Endothelial cell of umbilical vein (primary cell): Measurements from ENCODE around the gene ABCB9. TPM values are rescaled to one million over a fixed set of nuclear protein-coding genes. Genes with fewer than 3 reads are reported as not detected.
"Not testable (repeated sequence)": the region's sequence is repeated elsewhere in the genome, so short reads cannot be mapped to it uniquely, and the experiment has no call there.

Experiments used
- Bru-seq: library from RNA; stranded (reverse); fragments of 400-500 nt; gene quantifications from one replicate; lab custom pipeline; 2021; lab: Mats Ljungman, UMichigan
- BruChase-seq, 2 experiments: library from RNA; stranded (reverse); fragments of 400-500 nt; gene quantifications; one replicate each; lab custom pipeline; 2021; lab: Mats Ljungman, UMichigan
- BruUV-seq: library from RNA; stranded (reverse); fragments of 400-500 nt; replicated peaks from 2 replicates; lab custom pipeline; 2021; lab: Mats Ljungman, UMichigan
- CTCF ChIA-PET: fragments of 300-600, 350-600 bp; sonication (Branson Sonifier 250); formaldehyde crosslinking; loops from one replicate; lab custom pipeline; 2021; ENCODE audit warnings: antibody characterized with exemption, inconsistent platforms; lab: Charles Lee
- POLR2A ChIA-PET: fragments of 300-600, 350-600 bp; sonication (Branson Sonifier 250); formaldehyde crosslinking; loops from one replicate; lab custom pipeline; 2021; ENCODE audit warnings: antibody characterized with exemption, inconsistent platforms; lab: Charles Lee
- DNase-seq: peaks from one replicate; pipeline ENCODE4 v3.0.0-alpha.2; 2011; ENCODE audit warnings: low read depth, low spot score
- FAIRE-seq: peaks from 2 replicates; lab custom pipeline; 2011; peaks lifted over from hg19 to GRCh38; lab: Jason Lieb, UNC
- H2AFZ ChIP-seq: 2 replicates; pipeline ENCODE4 v1.6.0; 2012; ENCODE audit warnings: low read depth, low read length, control low read depth, inconsistent platforms
- H3K27ac ChIP-seq: 2 replicates; pipeline ENCODE4 v1.5.1; 2011; ENCODE audit warnings: low read depth, mild to moderate bottlenecking, control low read depth, low read length, moderate library complexity; ENCODE audit not compliant: insufficient read depth
- H3K27me3 ChIP-seq, 2 experiments: 2 replicates each; pipeline versions ENCODE4 v1.6.0 to v1.6.1; 2011; ENCODE audit warnings: low read length in 2 of 2, mixed read lengths in 1 of 2; ENCODE audit not compliant: control insufficient read depth in 2 of 2, insufficient read depth in 2 of 2
- H3K36me3 ChIP-seq, 2 experiments: 2 replicates in 1 of 2; 3 replicates in 1 of 2; pipeline ENCODE4 v1.5.1; 2011; ENCODE audit warnings: low read length in 2 of 2, mild to moderate bottlenecking in 1 of 2, moderate library complexity in 1 of 2; ENCODE audit not compliant: control insufficient read depth in 2 of 2, insufficient read depth in 2 of 2; ENCODE audit errors: extremely low read depth in 1 of 2
- H3K4me1 ChIP-seq: 3 replicates; pipeline ENCODE4 v1.5.1; 2011; ENCODE audit warnings: mild to moderate bottlenecking, low read length; ENCODE audit not compliant: control insufficient read depth, insufficient read depth; ENCODE audit errors: extremely low read depth
- H3K4me2 ChIP-seq: 2 replicates; pipeline ENCODE4 v1.6.1; 2011; ENCODE audit warnings: low read length, control low read depth, mixed read lengths; ENCODE audit not compliant: insufficient read depth
- H3K4me3 ChIP-seq, 3 experiments: fragments of 200-600 bp in 1 of 3; sonication (generic), shearing (Covaris generic) in 1 of 3; replicated peaks in 1 of 3; 2 replicates each; pipeline ENCODE4 v1.5.1; 2011 to 2016; ENCODE audit warnings: control low read depth in 3 of 3, low read length in 3 of 3, mild to moderate bottlenecking in 2 of 3, inconsistent platforms in 1 of 3, low read depth in 1 of 3, moderate library complexity in 1 of 3; ENCODE audit not compliant: insufficient read depth in 1 of 3
- H3K79me2 ChIP-seq: 2 replicates; pipeline ENCODE4 v1.6.0; 2012; ENCODE audit warnings: low read length, inconsistent platforms; ENCODE audit not compliant: control insufficient read depth, insufficient read depth
- H3K9ac ChIP-seq: replicated peaks from 2 replicates; pipeline ENCODE3; 2011; ENCODE audit warnings: low read length, control low read depth; ENCODE audit not compliant: insufficient read depth; ENCODE audit errors: extremely low read depth
- H3K9me1 ChIP-seq: replicated peaks from 3 replicates; pipeline ENCODE4 v1.6.0; 2011; ENCODE audit warnings: mild to moderate bottlenecking, low read length; ENCODE audit not compliant: control insufficient read depth, insufficient read depth; ENCODE audit errors: extremely low read depth
- H3K9me3 ChIP-seq: replicated peaks from 2 replicates; pipeline ENCODE4 v1.5.1; 2012; ENCODE audit warnings: low read length, inconsistent platforms; ENCODE audit not compliant: control insufficient read depth, insufficient read depth
- H4K20me1 ChIP-seq: replicated peaks from 2 replicates; pipeline ENCODE3; 2011; ENCODE audit warnings: mild to moderate bottlenecking, low read length; ENCODE audit not compliant: control insufficient read depth, insufficient read depth; ENCODE audit errors: extremely low read depth
- FOS ChIP-seq: IDR thresholded peaks from 2 replicates; pipeline ENCODE4 v1.6.1; 2011; ENCODE audit warnings: mild to moderate bottlenecking, low read length, moderate library complexity, borderline replicate concordance; ENCODE audit not compliant: insufficient read depth
- POLR2A ChIP-seq: IDR thresholded peaks from 2 replicates; pipeline ENCODE4 v1.6.1; 2012; ENCODE audit warnings: low read depth, mild to moderate bottlenecking, control low read depth, low read length
- POLR2AphosphoS5 ChIP-seq: IDR thresholded peaks from 2 replicates; pipeline ENCODE4 v1.6.1; 2012; ENCODE audit warnings: low read depth, mild to moderate bottlenecking, control low read depth, low read length, moderate library complexity; ENCODE audit not compliant: insufficient read depth
- dilution Hi-C: fragments of 300-500 bp; cut with MboI; formaldehyde crosslinking; loops from one replicate; pipeline ENCODE4 v1.15.0; 2019; ENCODE audit warnings: low sequenced_read_pairs; ENCODE audit not compliant: extremely low pct_ligation_motif_present
- intact Hi-C: fragments of 100-400 bp; cut with micrococcal nuclease; formaldehyde crosslinking; loops from one replicate; pipeline ENCODE4 v1.10.0; 2022
- long read RNA-seq: library from polyadenylated mRNA; stranded (forward); transcript quantifications from one replicate; pipeline ENCODE4 v2.0.0, GENCODE V29; 2021
- polyA minus RNA-seq, 3 experiments: library from RNA; depleted of rRNA, polyadenylated mRNA; stranded (reverse); fragments of >200 nt; gene quantifications; 1 replicate in 1 of 3; 2 replicates in 2 of 3; pipeline ENCODE4 v1.2.3, GENCODE V29; 2011
- polyA plus RNA-seq, 4 experiments: library from polyadenylated mRNA; depleted of rRNA in 3 of 4; stranded (reverse) in 3 of 4; unstranded in 1 of 4; fragments of >200 nt; gene quantifications; 2 replicates each; pipeline versions ENCODE4 v1.2.1 to v1.2.3, GENCODE V29; 2011 to 2012; ENCODE audit warnings: missing spikeins in 1 of 4
- total RNA-seq: library from RNA; stranded (reverse); gene quantifications from 2 replicates; pipeline ENCODE4 v1.2.3, GENCODE V29; 2021

Gene ABCB9
- 12.0 and 16.9 TPM in 2 replicates for total RNA-seq
- polyA plus RNA-seq, result 11.7 and 14.9 TPM in 2 replicates
- 6.0 and 7.2 TPM in 2 replicates for polyA plus RNA-seq (2011; cell fraction: cytosol; rRNA removed)
- 17.7 and 19.0 TPM in 2 replicates for polyA plus RNA-seq (2011; cell fraction: nucleus; rRNA removed)
- polyA plus RNA-seq (2012), result 5.9 and 7.8 TPM in 2 replicates
- 20.0 and 29.5 TPM in 2 replicates for polyA minus RNA-seq
- polyA minus RNA-seq (2011; cell fraction: cytosol; rRNA and poly(A)+ RNA removed), result 5.3 TPM
- polyA minus RNA-seq (2011; cell fraction: nucleus; rRNA and poly(A)+ RNA removed), result 16.0 and 19.1 TPM in 2 replicates
- percentile 46 among the genes with signal in this experiment for Bru-seq, nascent RNA
- percentile 48 among the genes with signal in this experiment for BruChase-seq, experiment 1, labeled RNA remaining after a 6-hour chase
- percentile 49 among the genes with signal in this experiment for BruChase-seq, experiment 2, labeled RNA remaining after a 2-hour chase
- long read RNA-seq, transcript ABCB9-201 (12 exons, 3,517 nt), result major isoform, 5 of 12 reads
- long read RNA-seq, partial matches to known transcripts, result 1 of 12 reads
- long read RNA-seq, other reads (novel, unspliced or antisense), result 6 of 12 reads

DNA sequence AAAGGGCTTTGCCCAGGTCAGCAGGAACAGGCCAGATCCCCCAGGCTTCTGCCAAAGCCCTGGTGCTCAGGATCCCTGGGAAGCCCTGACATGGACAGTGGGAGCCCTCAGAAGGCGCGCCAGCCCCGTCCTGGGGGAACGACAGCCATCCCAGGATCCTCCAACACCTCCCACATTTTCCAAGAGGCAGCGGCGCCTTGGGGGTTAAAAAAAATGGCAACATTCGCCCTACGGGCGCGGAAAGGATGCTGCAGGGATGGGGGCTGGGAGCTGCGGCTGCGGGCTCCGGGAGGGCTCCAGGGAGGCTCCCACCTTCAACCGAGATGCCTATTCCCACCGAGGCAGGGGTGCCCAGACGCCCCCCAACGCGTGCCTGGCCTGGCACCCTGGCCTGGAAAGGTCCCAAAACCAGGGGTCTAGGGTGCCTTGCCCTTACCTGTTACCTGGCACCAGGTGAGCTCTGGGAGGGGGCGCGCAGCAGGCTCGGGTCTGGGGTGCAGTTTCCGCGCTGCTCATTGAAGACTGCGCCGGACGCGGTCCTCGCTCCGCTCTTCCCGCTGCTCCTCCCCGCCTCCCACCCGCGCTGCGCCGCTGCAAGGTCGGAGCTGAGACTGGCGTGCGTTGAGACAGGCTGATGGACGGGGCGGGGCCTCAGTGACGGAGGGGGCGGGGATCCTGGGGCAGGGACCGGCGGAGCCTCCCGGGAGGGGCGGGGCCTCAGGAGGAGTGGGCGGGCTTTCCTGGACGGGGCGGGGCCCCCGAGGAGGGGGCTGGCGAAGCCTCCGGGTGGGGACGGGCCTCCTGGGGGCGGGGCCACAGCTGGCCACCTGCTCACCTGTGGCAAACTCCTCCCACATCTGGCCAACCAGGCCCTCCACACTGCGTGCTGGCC, at the start of gene ABCB9:
Gene ABCB9, minus strand, starts transcription at position 613 of the 892 bp plus-strand sequence. CDS start 6,228 bp downstream, outside the sequence.
- Histone ChIP-seq H3K9ac (peak within 1 kb of the TSS; percentile 46), H4K20me1 (no peaks in the 10 kb centered on the region), H3K4me2 (peak within 1 kb of the TSS; percentile 84), H3K36me3 (no peaks in the 10 kb centered on the region), H2AFZ (peak within 1 kb of the TSS; percentile 89), H3K4me3 (peak within 1 kb of the TSS; percentile 68 to 85 (median 77)), H3K9me1 (no peaks in the 10 kb centered on the region), H3K79me2 (no peaks in the 10 kb centered on the region), H3K4me1 (peaks cover 6% of the 10 kb centered on the region), H3K27ac (no peak within 1 kb of the TSS), H3K27me3 (no peaks in the 10 kb centered on the region), H3K9me3 (no peaks in the 10 kb centered on the region)
- FAIRE-seq, result peak; percentile 95
- TF ChIP-seq POLR2A, result peak; percentile 54
- TF ChIP-seq POLR2AphosphoS5, result peak; percentile 75
- TF ChIP-seq FOS, result no peak
- ChIA-PET CTCF (interaction anchor here (0.5 to 2.7 kb wide), 10 partner anchors 9 to 272 kb away, joined by 3 to 13 read pairs (median 3); partner anchors contain the start of gene OGFOD2), POLR2A (interaction anchor here (0.6 to 1.7 kb wide), 3 partner anchors 20 to 1538 kb away, joined by 5 to 7 read pairs (median 5); partner anchors contain the start of genes MPHOSPH9 and MTRFR)
- intact Hi-C loops (loop anchor here (1.0 kb wide), 1 partner anchor 8 kb away; no protein-coding TSS in a partner anchor), dilution Hi-C loops (no loop called here)
- TSS peak; percentile 16 for BruUV-seq
- peak; percentile 92 for DNase-seq

DNA sequence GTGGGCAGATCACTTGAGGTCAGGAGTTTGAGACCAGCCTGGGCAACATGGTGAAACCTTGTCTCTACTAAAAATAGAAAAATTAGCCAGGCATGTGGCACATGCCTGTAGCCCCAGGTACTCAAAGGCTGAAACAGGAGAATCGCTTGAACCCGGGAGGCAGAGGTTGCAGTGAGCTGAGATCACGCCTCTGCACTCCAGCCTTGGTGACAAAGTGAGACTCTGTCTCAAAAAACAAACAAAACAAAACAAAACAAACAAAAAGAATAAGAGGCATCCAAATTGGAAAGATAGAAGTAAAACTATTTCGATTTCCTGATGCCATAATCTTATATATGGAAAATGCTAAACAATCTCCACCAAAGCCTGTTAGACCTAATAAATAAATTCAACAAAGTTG, 48.2 kb upstream of the ABCB9 start:
- H3K9me3 ChIP-seq, H2AFZ ChIP-seq, POLR2A ChIA-PET, H3K4me1 ChIP-seq, BruUV-seq, H4K20me1 ChIP-seq, DNase-seq, H3K4me3 ChIP-seq, H3K9ac ChIP-seq, H3K27me3 ChIP-seq, H3K4me2 ChIP-seq, intact Hi-C loops, H3K79me2 ChIP-seq, dilution Hi-C loops, H3K36me3 ChIP-seq, H3K9me1 ChIP-seq, FAIRE-seq, H3K27ac ChIP-seq: not testable (repeated sequence)
- CTCF ChIA-PET, result interaction anchor here (1.5 kb wide), 1 partner anchor 136 kb away, joined by 3 read pairs; the partner anchor contains the start of gene PITPNM2
